Liver (tissue), 5 donors: ENCODE results near the gene PALS2. TPM values are rescaled to one million over a fixed set of nuclear protein-coding genes. Genes with fewer than 3 reads are reported as not detected.

ENCODE experiments used
- polyA plus RNA-seq, 2 donors: library from polyadenylated mRNA; stranded (reverse) in 1 of 2; unstranded in 1 of 2; fragments of 200-250 nt in 1 of 2; fragments of >200 nt in 1 of 2; fragmentation: Nextera tagmentation in 1 of 2; extraction: Ambion mirVana in 1 of 2; gene quantifications; one replicate each; pipeline versions ENCODE4 v1.2.1 to v1.2.3, GENCODE V29; 2013 to 2015
- small RNA-seq: library from RNA; depleted of rRNA; stranded (forward); fragments of <200 nt; gene quantifications from one replicate; pipeline ENCODE3, GENCODE V24; 2014
- total RNA-seq, 2 donors: library from RNA; depleted of rRNA; stranded (reverse); fragments of >200 nt; gene quantifications; one replicate each; pipeline ENCODE4 v1.2.3, GENCODE V29; 2014
- donor health status: healthy.
- donor health status: healthy.
- donor health status: healthy.

Gene PALS2
- total and polyA plus RNA-seq, 4 donors: 6.0 to 10.5 (median 8.9) TPM

Small RNAs within 50 kb of the gene (small RNA-seq; reads per million reads assigned to genes)
- gene RNU6-1103P: not detected
- not detected for gene SUMO2P14

Other genes with a start within 250 kb of the PALS2 start
- 1 to 10 TPM; 3.2 to 4.0 TPM for gene GSDME, start 184.0 kb downstream of the PALS2 start, total RNA-seq
- 1 to 10 TPM; 3.6 to 3.7 TPM for gene GSDME, start 184.0 kb downstream of the PALS2 start, polyA plus RNA-seq